K562 (cell line): ENCODE results near the gene GPN3. TPM values are rescaled to one million over a fixed set of nuclear protein-coding genes. Genes with fewer than 3 reads are reported as not detected.

ENCODE experiments used
- HDAC2 ChIP-seq: fragments of 450-650 bp; IDR thresholded peaks from 2 replicates; pipeline ENCODE4 v1.6.1; 2016; ENCODE audit warnings: mild to moderate bottlenecking
- HNRNPK ChIP-seq: fragments of 200-400 bp; formaldehyde crosslinking; IDR thresholded peaks from one replicate; pipeline ENCODE4 v1.6.1; 2018; ENCODE audit warnings: mild to moderate bottlenecking, low read depth, low read length; ENCODE audit not compliant: poor library complexity, severe bottlenecking
- MXI1 ChIP-seq: IDR thresholded peaks from 2 replicates; pipeline ENCODE4 v1.6.1; 2011; ENCODE audit warnings: low read depth, mild to moderate bottlenecking, improper control_type of control experiment, low read length
- PCBP1 ChIP-seq: fragments of 200-400 bp; formaldehyde crosslinking; IDR thresholded peaks from 2 replicates; pipeline ENCODE4 v1.6.1; 2018; ENCODE audit warnings: mild to moderate bottlenecking, low read depth, low read length; ENCODE audit not compliant: poor library complexity, severe bottlenecking
- PCBP2 ChIP-seq: fragments of 200-400 bp; formaldehyde crosslinking; IDR thresholded peaks from 2 replicates; pipeline ENCODE4 v1.6.1; 2018; ENCODE audit warnings: low read length, low read depth, mild to moderate bottlenecking, moderate library complexity; ENCODE audit not compliant: poor library complexity, severe bottlenecking
- RNF2 ChIP-seq: sonication (generic); IDR thresholded peaks from 2 replicates; pipeline ENCODE4 v1.6.1; 2016
- TCF7L2 ChIP-seq: fragments of 150-350 bp; IDR thresholded peaks from 2 replicates; pipeline ENCODE4 v1.6.1; 2016; ENCODE audit warnings: low read depth, mild to moderate bottlenecking, low read length, moderate library complexity
- ZFP30 ChIP-seq: fragments of 250-450 bp; sonication (Bioruptor Pico); IDR thresholded peaks from 2 replicates; pipeline ENCODE4 v1.8.0; 2022; ENCODE audit warnings: moderate library complexity, mild to moderate bottlenecking, inconsistent platforms, borderline replicate concordance
- ZNF124 ChIP-seq: sonication (generic); formaldehyde crosslinking; IDR thresholded peaks from 2 replicates; pipeline ENCODE4 v1.8.1; 2022; ENCODE audit warnings: missing genetic modification reagents
- ZNF668 ChIP-seq: fragments of 250-450 bp; sonication (Bioruptor Pico); IDR thresholded peaks from 2 replicates; pipeline ENCODE4 v1.8.0; 2022; ENCODE audit warnings: mild to moderate bottlenecking, inconsistent platforms
- ZNF707 ChIP-seq: fragments of 250-450 bp; sonication (Bioruptor Pico); conservative IDR thresholded peaks from 2 replicates; pipeline ENCODE4 v1.8.0; 2022; ENCODE audit warnings: inconsistent platforms, mild to moderate bottlenecking, moderate library complexity
- polyA plus RNA-seq, 8 experiments: library from polyadenylated mRNA; depleted of rRNA in 4 of 8; stranded (reverse) in 5 of 8; unstranded in 3 of 8; fragments of >200 nt; fragmentation: Nextera tagmentation in 2 of 8; fragmentation: Illumina TruSeq in 1 of 8; extraction: Ambion mirVana in 2 of 8; extraction: Trizol in 1 of 8; gene quantifications; 2 replicates each; pipeline versions ENCODE4 v1.2.1 to v1.2.3, GENCODE V29; 2011 to 2014; ENCODE audit warnings: inconsistent platforms in 1 of 8, missing spikeins in 1 of 8
- total RNA-seq, 7 experiments: library from RNA; depleted of rRNA in 6 of 7; stranded (reverse); fragments of >200 nt in 6 of 7; fragmentation: Illumina TruSeq in 2 of 7; extraction: Trizol in 2 of 7; gene quantifications; 2 replicates each; pipeline versions ENCODE4 v1.2.1 to v1.2.3, GENCODE V29; 2011 to 2021; ENCODE audit warnings: low replicate concordance in 1 of 7
- TF ChIP-seq, protein P1 (sequence below): sonication (generic); formaldehyde crosslinking; IDR thresholded peaks from 2 replicates; pipeline ENCODE4 v1.8.0; 2023; ENCODE audit warnings: mild to moderate bottlenecking, missing genetic modification reagents
- TF ChIP-seq, protein P2 (sequence below): sonication (generic); formaldehyde crosslinking; IDR thresholded peaks from 2 replicates; pipeline ENCODE4 v1.8.1; 2023; ENCODE audit warnings: mild to moderate bottlenecking, missing genetic modification reagents
- TF ChIP-seq, protein P3 (sequence below): fragments of 200-800 bp; sonication (Bioruptor generic); IDR thresholded peaks from 2 replicates; pipeline ENCODE4 v1.6.1; 2017; ENCODE audit warnings: missing genetic modification characterization, missing compliant biosample characterization
- TF ChIP-seq, protein P4 (sequence below): fragments of 250-450 bp; sonication (Bioruptor Pico); IDR thresholded peaks from 2 replicates; pipeline ENCODE4 v1.5.0; 2021; ENCODE audit warnings: mild to moderate bottlenecking, borderline replicate concordance
- TF ChIP-seq, protein P5 (sequence below): fragments of 250-450 bp; sonication (Bioruptor Pico); IDR thresholded peaks from 2 replicates; pipeline ENCODE4 v1.8.0; 2022; ENCODE audit warnings: inconsistent platforms

Gene GPN3
- total and polyA plus RNA-seq, 9 of the 15 experiments (the other 6 are each of a cell fraction or from before 2014, with no cell fraction given), result 35.8 to 123 (median 64.2) TPM

- TF ChIP-seq PCBP1, result peak; percentile 61
- TF ChIP-seq ZNF124 (CRISPR knock-in tag), result no peak
- TF ChIP-seq RNF2, result peak; percentile 98
- TF ChIP-seq HDAC2, result peak; percentile 71; the same call in 1 of the 2 replicates
- TF ChIP-seq, protein P1, sequence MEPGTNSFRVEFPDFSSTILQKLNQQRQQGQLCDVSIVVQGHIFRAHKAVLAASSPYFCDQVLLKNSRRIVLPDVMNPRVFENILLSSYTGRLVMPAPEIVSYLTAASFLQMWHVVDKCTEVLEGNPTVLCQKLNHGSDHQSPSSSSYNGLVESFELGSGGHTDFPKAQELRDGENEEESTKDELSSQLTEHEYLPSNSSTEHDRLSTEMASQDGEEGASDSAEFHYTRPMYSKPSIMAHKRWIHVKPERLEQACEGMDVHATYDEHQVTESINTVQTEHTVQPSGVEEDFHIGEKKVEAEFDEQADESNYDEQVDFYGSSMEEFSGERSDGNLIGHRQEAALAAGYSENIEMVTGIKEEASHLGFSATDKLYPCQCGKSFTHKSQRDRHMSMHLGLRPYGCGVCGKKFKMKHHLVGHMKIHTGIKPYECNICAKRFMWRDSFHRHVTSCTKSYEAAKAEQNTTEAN (CRISPR knock-in tag), result peak; percentile 90; the same call in 1 of the 2 replicates
- TF ChIP-seq, protein P2, sequence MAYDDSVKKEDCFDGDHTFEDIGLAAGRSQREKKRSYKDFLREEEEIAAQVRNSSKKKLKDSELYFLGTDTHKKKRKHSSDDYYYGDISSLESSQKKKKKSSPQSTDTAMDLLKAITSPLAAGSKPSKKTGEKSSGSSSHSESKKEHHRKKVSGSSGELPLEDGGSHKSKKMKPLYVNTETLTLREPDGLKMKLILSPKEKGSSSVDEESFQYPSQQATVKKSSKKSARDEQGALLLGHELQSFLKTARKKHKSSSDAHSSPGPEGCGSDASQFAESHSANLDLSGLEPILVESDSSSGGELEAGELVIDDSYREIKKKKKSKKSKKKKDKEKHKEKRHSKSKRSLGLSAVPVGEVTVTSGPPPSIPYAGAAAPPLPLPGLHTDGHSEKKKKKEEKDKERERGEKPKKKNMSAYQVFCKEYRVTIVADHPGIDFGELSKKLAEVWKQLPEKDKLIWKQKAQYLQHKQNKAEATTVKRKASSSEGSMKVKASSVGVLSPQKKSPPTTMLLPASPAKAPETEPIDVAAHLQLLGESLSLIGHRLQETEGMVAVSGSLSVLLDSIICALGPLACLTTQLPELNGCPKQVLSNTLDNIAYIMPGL (CRISPR knock-in tag), result peak; percentile 95; the same call in 1 of the 2 replicates
- TF ChIP-seq TCF7L2, result no peak
- TF ChIP-seq HNRNPK, result no peak
- TF ChIP-seq, protein P3, sequence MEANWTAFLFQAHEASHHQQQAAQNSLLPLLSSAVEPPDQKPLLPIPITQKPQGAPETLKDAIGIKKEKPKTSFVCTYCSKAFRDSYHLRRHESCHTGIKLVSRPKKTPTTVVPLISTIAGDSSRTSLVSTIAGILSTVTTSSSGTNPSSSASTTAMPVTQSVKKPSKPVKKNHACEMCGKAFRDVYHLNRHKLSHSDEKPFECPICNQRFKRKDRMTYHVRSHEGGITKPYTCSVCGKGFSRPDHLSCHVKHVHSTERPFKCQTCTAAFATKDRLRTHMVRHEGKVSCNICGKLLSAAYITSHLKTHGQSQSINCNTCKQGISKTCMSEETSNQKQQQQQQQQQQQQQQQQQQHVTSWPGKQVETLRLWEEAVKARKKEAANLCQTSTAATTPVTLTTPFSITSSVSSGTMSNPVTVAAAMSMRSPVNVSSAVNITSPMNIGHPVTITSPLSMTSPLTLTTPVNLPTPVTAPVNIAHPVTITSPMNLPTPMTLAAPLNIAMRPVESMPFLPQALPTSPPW (CRISPR knock-in tag), result peak; percentile 66
- TF ChIP-seq, protein P4, sequence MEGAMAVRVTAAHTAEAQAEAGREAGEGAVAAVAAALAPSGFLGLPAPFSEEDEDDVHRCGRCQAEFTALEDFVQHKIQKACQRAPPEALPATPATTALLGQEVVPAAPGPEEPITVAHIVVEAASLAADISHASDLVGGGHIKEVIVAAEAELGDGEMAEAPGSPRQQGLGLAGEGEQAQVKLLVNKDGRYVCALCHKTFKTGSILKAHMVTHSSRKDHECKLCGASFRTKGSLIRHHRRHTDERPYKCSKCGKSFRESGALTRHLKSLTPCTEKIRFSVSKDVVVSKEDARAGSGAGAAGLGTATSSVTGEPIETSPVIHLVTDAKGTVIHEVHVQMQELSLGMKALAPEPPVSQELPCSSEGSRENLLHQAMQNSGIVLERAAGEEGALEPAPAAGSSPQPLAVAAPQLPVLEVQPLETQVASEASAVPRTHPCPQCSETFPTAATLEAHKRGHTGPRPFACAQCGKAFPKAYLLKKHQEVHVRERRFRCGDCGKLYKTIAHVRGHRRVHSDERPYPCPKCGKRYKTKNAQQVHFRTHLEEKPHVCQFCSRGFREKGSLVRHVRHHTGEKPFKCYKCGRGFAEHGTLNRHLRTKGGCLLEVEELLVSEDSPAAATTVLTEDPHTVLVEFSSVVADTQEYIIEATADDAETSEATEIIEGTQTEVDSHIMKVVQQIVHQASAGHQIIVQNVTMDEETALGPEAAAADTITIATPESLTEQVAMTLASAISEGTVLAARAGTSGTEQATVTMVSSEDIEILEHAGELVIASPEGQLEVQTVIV (CRISPR knock-in tag), result peak; percentile 69; the same call in 1 of the 2 replicates
- TF ChIP-seq, protein P5, sequence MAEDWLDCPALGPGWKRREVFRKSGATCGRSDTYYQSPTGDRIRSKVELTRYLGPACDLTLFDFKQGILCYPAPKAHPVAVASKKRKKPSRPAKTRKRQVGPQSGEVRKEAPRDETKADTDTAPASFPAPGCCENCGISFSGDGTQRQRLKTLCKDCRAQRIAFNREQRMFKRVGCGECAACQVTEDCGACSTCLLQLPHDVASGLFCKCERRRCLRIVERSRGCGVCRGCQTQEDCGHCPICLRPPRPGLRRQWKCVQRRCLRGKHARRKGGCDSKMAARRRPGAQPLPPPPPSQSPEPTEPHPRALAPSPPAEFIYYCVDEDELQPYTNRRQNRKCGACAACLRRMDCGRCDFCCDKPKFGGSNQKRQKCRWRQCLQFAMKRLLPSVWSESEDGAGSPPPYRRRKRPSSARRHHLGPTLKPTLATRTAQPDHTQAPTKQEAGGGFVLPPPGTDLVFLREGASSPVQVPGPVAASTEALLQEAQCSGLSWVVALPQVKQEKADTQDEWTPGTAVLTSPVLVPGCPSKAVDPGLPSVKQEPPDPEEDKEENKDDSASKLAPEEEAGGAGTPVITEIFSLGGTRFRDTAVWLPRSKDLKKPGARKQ (CRISPR knock-in tag), result no peak; the same call in 1 of the 2 replicates
- no peak for TF ChIP-seq MXI1
- peak; percentile 78 for TF ChIP-seq ZNF707 (CRISPR knock-in tag)
- TF ChIP-seq ZFP30 (CRISPR knock-in tag), result no peak
- TF ChIP-seq PCBP2, result no peak
- TF ChIP-seq ZNF668, result peak; percentile 92
Observed at GRCh38 chr12:110501752-110502738, 34.0 kb upstream of the GPN3 start, which contains the start of the genes RAD9B and VPS29 (continued).
